ENCODE data around the gene RXFP4. TPM values are rescaled to one million over a fixed set of nuclear protein-coding genes. Genes with fewer than 3 reads are reported as not detected.

Gene RXFP4
- total RNA-seq, 1 experiment from 2014 or later, result not detected

DNA sequence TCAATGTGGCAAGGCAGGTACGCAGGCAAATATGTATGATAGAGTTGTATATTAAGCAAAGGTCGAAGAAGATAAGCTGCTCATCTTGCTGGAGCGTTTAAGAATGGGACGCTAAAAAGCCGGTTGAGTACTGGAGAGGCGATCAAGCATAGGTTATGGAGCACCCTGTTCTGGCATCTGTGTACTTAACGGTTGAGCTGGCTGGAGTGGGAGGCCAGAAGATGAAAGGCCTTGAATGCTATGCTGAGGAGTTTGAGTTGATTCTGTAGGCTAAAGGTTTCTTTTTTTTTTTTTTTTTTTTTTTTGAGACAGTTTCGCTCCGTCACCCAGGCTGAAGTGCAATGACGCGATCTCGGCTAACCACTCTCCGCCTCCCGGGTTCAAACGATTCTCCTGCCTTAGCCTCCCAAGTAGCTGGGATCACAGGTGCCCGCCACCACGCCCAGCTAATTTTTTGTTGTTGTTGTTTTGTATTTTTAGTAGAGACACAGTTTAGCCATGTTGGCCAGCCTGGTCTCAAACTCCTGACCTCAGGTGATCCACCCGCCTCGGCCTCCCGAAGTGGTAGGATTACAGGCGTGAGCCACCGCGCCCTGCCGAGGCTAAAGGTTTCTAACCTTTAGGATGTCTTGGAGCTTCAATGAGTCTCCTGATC lies 6.4 kb upstream of the RXFP4 start:
- intact Hi-C loops (cut with micrococcal nuclease; ENCODE audit: unreplicated experiment), result loop anchor here (1.0 to 2.0 kb wide), 2 partner anchors 54 to 120 kb away; partner anchors contain the start of gene LAMTOR2
- no peaks in the 10 kb centered on the region for H3K27me3 Mint-ChIP-seq (ENCODE audit: insufficient read depth, unreplicated experiment)
- H3K9me3 Mint-ChIP-seq (ENCODE audit: unreplicated experiment), result no peaks in the 10 kb centered on the region
- CTCF ChIA-PET, result interaction anchor here (0.6 to 1.0 kb wide), 4 partner anchors 26 to 1885 kb away, joined by 3 to 5 read pairs (median 4); partner anchors contain the start of gene FCRL1
- TSS peak; percentile 96 for BruUV-seq (replicated peaks)
- H3K4me1 Mint-ChIP-seq (ENCODE audit: low read depth, unreplicated experiment), result peaks cover 10% of the 10 kb centered on the region
- H3K4me3 Mint-ChIP-seq (ENCODE audit: unreplicated experiment), result no peak overlapping the region
- Histone ChIP-seq H3K27me3 (replicated peaks; ENCODE audit: control insufficient read depth, insufficient read depth, low read length) (no peaks in the 10 kb centered on the region), H3K36me3 (ENCODE audit: control insufficient read depth, insufficient read depth, low read length) (0 out of 2 replicates have a peak, but pooled peaks cover 1% of the 10 kb centered on the region), H3K9me3 (no peaks in the 10 kb centered on the region), H3K4me3 (ENCODE audit: low read depth, low read length) (peak overlapping the region; percentile 60), H3K4me1 (peaks cover 20% of the 10 kb centered on the region)
- TF ChIP-seq, protein P1, sequence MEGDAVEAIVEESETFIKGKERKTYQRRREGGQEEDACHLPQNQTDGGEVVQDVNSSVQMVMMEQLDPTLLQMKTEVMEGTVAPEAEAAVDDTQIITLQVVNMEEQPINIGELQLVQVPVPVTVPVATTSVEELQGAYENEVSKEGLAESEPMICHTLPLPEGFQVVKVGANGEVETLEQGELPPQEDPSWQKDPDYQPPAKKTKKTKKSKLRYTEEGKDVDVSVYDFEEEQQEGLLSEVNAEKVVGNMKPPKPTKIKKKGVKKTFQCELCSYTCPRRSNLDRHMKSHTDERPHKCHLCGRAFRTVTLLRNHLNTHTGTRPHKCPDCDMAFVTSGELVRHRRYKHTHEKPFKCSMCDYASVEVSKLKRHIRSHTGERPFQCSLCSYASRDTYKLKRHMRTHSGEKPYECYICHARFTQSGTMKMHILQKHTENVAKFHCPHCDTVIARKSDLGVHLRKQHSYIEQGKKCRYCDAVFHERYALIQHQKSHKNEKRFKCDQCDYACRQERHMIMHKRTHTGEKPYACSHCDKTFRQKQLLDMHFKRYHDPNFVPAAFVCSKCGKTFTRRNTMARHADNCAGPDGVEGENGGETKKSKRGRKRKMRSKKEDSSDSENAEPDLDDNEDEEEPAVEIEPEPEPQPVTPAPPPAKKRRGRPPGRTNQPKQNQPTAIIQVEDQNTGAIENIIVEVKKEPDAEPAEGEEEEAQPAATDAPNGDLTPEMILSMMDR (IDR thresholded peaks at IDR 0.05; ENCODE audit: insufficient read depth in 1 of 2, low read depth in 1 of 2, low read length in 1 of 2, severe bottlenecking in 1 of 2, unreplicated experiment in 1 of 2), result no peak
- DNase-seq, result no peak
- H3K27ac Mint-ChIP-seq (ENCODE audit: unreplicated experiment), result no peak overlapping the region
- POLR2A ChIA-PET, result interaction anchor here (0.6 to 1.2 kb wide), 7 partner anchors 9 to 798 kb away, joined by 3 to 12 read pairs (median 6); partner anchors contain the start of gene ARHGEF2
- H3K36me3 Mint-ChIP-seq (ENCODE audit: insufficient read depth, unreplicated experiment), result peaks cover 2% of the 10 kb centered on the region

DNA sequence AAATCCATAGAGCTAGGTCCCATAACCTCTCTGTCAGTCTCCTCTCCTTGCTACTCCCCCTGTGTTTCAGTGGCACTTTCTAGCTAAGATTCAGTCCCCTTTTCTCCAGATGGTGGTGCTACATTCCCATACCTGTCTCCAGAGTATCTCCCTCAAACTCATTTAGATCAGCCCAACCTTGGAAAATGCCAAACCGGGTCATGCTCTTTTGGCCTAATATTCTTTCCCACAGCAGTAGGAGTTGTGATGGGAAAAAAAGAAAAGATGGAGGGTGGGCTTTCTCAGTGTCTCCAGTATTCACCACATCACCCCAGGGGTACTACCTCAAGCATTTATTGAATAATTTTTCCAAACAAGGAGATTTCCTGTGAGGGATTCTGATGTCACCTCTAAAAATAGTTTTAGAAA lies 3.2 kb upstream of the RXFP4 start:
- Mint-ChIP-seq H3K4me3 (ENCODE audit: unreplicated experiment) (no peak overlapping the region), H3K36me3 (ENCODE audit: insufficient read depth, unreplicated experiment) (peaks cover 22% of the 10 kb centered on the region), H3K4me1 (ENCODE audit: low read depth, unreplicated experiment) (peaks cover 8% of the 10 kb centered on the region), H3K9me3 (ENCODE audit: unreplicated experiment) (no peaks in the 10 kb centered on the region), H3K27ac (ENCODE audit: unreplicated experiment) (no peak overlapping the region), H3K27me3 (ENCODE audit: insufficient read depth, unreplicated experiment) (no peaks in the 10 kb centered on the region)
- peaks cover 11% of the 10 kb centered on the region; the same call in 1 of the 2 replicates for H3K4me1 ChIP-seq
- intact Hi-C loops (cut with micrococcal nuclease; ENCODE audit: unreplicated experiment), result loop anchor here (1.0 to 2.0 kb wide), 4 partner anchors 41 to 192 kb away; partner anchors contain the start of genes ARHGEF2 and UBQLN4
- no peaks in the 10 kb centered on the region for H3K27me3 ChIP-seq (replicated peaks; ENCODE audit: control insufficient read depth, insufficient read depth, low read length)
- H3K36me3 ChIP-seq (ENCODE audit: control insufficient read depth, insufficient read depth, low read length), result 0 out of 2 replicates have a peak, but pooled peaks cover 1% of the 10 kb centered on the region
- H3K4me3 ChIP-seq (ENCODE audit: low read depth, low read length), result no peak overlapping the region
- TF ChIP-seq, protein P1 (IDR thresholded peaks at IDR 0.05; ENCODE audit: insufficient read depth in 1 of 2, low read depth in 1 of 2, low read length in 1 of 2, severe bottlenecking in 1 of 2, unreplicated experiment in 1 of 2), result peak; percentile 40 to 79
- ChIA-PET POLR2A (interaction anchor here (0.5 to 0.6 kb wide), 2 partner anchors 10 to 111 kb away, joined by 3 to 4 read pairs; no protein-coding TSS in a partner anchor), CTCF (interaction anchor here (0.5 to 1.6 kb wide), 17 partner anchors 13 to 616 kb away, joined by 3 to 29 read pairs (median 4); partner anchors contain the start of genes ARHGEF2 and RAB25)
- peak in 1 of 2 experiments; percentile 72 for DNase-seq
- H3K9me3 ChIP-seq, result no peaks in the 10 kb centered on the region
- no TSS peak for BruUV-seq (replicated peaks)

DNA sequence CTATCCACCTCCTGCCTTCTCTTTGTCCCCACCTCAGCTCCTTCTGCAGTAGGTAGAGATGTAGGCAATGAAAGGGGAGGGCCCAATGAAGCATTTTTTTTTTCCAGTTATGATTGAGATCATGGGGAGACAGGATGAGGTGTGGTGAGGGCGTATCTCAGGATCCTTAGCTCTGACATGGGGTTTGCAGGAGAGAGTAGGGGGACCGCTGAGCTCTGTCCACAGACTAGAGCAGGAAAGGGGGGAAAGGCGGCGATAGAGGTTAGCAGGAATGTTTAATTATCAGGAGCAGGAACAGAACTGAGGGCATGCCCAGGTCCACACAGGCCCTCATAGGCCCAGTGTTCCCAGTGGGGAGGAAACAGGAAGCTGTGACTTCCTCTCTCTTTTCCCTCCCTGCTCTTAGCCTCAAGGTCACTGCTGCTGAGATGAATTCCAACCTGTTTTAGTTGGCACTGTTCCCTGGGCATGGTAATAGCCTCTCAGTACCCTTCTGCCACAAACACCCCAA lies 901 bp upstream of the RXFP4 start:
- no peak for DNase-seq
- ChIA-PET POLR2A (interaction anchor here (0.5 kb wide), 1 partner anchor 38 kb away, joined by 3 read pairs; the partner anchor contains the start of gene ARHGEF2), CTCF (interaction anchor here (1.0 to 1.1 kb wide), 2 partner anchors 49 to 152 kb away, joined by 3 to 5 read pairs; no protein-coding TSS in a partner anchor)
- peaks cover 19% of the 10 kb centered on the region for H3K4me1 Mint-ChIP-seq (ENCODE audit: low read depth, unreplicated experiment)
- Histone ChIP-seq H3K36me3 (ENCODE audit: control insufficient read depth, insufficient read depth, low read length) (no peaks in the 10 kb centered on the region), H3K9me3 (no peaks in the 10 kb centered on the region), H3K4me1 (peaks cover 18% of the 10 kb centered on the region), H3K4me3 (ENCODE audit: low read depth, low read length) (no peak overlapping the region), H3K27me3 (replicated peaks; ENCODE audit: control insufficient read depth, insufficient read depth, low read length) (no peaks in the 10 kb centered on the region)
- H3K36me3 Mint-ChIP-seq (ENCODE audit: insufficient read depth, unreplicated experiment), result peaks cover 33% of the 10 kb centered on the region
- no TSS peak for BruUV-seq (replicated peaks)
- intact Hi-C loops (cut with micrococcal nuclease; ENCODE audit: unreplicated experiment), result no loop called here
- TF ChIP-seq, protein P1 (IDR thresholded peaks at IDR 0.05; ENCODE audit: insufficient read depth in 1 of 2, low read depth in 1 of 2, low read length in 1 of 2, severe bottlenecking in 1 of 2, unreplicated experiment in 1 of 2), result no peak
- H3K9me3 Mint-ChIP-seq (ENCODE audit: unreplicated experiment), result no peaks in the 10 kb centered on the region
- no peaks in the 10 kb centered on the region for H3K27me3 Mint-ChIP-seq (ENCODE audit: insufficient read depth, unreplicated experiment)
- H3K27ac Mint-ChIP-seq (ENCODE audit: unreplicated experiment), result peak overlapping the region; percentile 37
- H3K4me3 Mint-ChIP-seq (ENCODE audit: unreplicated experiment), result no peak overlapping the region

Measured in Caco-2 (cell line).